GM19397 (cell line): ENCODE data around the gene VPS4B.
A peak's percentile ranks its signal among the peaks of the same experiment; 100 is the strongest.
"Not testable (repeated sequence)": the region's sequence is repeated elsewhere in the genome, so short reads cannot be mapped to it uniquely, and the experiment has no call there.

ENCODE experiments used
- ATAC-seq: cut with Tn5 transposase; IDR thresholded peaks from one replicate; pipeline ENCODE4 v1.9.1; 2021; ENCODE audit warnings: mild to moderate bottlenecking, moderate library complexity; ENCODE audit not compliant: unreplicated experiment

The VPS4B gene

DNA sequence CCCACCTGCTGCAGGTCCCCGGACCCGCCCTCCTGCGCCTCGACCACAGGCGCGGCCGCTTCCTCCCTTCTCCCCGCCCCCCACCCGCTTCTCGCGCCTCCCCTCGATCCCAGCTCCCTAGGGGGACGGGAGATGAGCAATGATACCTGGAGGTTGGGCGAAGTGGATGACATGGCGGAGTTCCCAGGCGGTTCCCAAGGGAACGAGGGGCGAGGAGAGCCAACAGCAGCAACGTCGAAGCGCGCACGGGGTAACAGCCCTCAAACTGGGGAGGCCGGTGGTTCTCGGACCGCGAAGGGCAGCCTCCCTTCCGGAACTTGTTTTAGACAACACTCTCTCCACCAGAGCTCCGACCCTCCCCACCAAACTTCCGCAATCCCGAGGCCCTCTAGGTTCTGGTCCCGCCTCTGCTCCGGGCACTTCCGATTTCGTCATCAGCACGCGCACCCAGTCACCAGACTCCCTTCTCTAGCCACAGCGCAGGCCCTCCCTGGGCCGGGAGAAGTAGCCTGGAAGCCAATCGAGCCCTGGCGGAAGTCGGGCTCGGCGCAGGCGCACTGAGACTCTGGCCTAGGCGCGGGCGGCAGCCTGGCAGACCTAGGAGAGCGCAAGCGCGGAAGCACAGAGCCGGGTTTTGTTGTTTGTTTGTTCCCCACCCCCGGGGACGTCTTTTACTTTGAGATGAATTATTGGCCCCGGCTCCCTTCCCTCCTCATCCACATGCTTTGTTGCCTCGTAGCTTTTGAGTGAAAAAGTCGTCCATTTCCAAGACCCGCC is at the start of gene VPS4B:
VPS4B (minus strand) TSS at position 390 of the 777 bp plus-strand sequence; CDS start at position 173, 217 bp downstream.
- peak; percentile 98 for ATAC-seq

DNA sequence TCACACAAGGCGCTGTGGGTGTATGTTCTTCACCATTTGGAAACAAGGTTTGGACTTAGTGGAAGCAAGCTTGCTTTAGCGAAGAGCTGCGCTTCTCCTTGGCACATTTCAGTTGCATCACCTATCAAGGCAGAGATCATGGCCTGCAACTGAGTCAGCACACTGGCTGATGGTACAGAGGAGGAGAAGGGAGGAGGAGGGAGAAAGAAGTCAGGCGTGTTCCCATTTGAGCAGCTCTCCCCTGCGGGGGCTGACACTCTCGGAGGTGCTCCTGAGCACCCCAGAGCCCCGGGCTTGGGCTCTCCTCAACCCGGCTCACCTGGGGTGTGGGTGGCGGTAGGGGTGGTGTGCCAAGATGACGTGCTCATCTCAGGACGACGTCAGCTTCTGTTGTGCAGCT is 48.5 kb upstream of the VPS4B start:
- ATAC-seq, result no peak

DNA sequence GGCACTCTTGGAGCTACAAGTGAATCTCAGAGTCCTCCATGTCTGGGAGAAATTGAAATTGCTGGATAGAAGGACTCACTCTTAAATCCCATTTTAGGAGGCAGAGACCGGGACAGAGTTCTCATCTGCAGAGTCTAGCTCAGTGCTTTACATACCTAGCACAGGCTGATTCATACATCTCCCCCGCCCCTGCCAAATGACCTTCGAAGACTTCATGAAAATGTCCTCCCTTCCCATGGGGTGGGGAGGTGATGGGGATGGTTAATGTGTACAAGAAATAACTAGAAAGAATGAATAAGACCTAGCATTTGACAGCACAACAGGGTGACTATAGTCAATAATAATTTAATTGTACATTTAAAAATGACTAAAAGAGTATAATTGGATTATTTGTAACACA is 46.3 kb upstream of the VPS4B start:
- no peak for ATAC-seq

DNA sequence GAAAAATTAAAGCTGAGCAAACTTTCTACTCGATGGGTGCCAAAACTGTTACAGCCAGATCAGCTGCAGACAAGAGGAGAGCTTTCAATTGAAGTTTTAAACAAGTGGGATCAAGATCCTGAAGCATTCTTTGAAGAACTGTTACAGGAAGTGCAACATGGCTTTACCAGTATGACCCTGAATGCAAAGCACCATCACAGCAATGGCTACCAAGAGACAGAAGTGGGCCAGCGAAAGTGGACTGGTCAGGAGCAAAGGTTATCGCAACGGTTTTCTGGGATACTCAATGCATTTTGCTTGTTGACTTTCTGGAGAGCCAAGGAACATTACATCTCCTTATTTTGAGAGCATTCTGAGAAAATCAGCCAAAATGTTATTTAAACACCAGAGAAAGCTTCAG is 45.4 kb upstream of the VPS4B start:
- ATAC-seq, result no peak

DNA sequence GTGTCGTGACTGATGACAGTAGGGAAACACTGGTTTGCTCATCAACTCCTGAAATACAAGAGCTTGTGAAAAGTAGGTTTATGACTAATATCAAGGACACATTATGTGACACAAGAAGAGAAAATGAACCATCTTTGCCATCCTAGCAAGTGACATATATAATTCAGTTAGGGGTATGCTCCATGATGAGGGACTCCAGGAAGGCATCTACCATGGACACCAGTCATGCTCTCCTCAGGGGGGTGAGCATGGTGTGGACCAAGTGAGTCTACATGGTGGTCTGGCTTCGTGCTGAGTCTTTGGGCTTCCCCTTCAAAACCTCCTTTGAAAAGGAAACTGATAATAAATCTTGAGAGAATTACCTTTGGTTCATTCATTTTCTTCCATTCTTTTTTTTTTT is 42.8 kb upstream of the VPS4B start:
- no peak for ATAC-seq

DNA sequence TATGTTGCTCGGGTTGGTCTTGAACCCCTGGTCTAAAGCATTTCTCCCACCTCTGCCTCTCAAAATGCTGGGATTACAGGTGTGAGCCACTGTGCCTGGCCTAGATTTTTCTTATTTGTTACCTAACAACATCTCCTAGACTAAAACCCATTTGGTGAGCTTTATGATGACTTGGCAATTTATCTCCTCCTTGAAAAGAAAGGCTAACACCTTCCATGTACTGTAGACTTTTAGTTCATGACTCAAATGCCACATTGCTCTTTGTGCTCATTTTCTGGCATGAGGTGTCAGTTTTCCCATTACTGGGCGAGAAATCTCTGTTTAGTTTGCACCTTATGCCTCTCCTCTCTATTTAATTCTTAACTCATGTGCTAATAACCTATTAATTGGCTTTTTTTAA is 42.2 kb upstream of the VPS4B start:
- ATAC-seq, result no peak

DNA sequence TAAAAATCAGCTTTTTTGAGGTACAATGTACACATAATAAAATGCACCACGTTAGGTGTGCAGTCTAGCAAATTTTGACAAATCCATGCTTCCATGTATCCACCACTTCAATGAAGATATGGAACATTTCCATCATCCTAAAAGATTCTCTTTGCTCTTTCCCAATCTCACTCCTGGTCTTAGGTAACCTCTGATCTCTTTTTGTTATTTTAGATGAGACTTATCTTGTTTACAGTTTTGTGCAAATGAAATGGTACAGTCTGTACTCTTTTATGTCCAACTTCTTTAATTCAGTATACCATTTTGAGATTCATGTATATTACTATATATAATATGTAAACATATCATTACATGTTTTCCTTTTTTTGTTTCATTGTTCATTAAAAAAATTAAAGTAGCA is 38.1 kb upstream of the VPS4B start:
- ATAC-seq, result no peak

DNA sequence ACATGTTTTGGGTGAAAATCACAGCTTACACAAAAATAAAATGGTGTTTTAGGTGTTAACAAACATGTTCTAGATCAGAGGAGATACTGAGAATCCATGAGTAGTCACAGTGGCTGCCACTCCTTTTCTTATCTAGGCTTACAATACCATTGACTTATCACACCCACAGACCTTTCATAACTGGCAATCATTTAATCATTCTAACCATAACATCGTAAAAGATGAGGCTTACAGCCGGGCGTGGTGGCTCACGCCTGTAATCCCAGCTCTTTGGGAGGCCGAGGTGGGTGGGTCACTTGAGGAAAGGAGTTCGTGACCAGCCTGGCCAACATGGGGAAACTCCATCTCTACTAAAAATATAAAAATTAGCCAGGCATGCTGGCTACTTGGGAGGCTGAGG is 35.7 kb upstream of the VPS4B start:
- no peak for ATAC-seq

DNA sequence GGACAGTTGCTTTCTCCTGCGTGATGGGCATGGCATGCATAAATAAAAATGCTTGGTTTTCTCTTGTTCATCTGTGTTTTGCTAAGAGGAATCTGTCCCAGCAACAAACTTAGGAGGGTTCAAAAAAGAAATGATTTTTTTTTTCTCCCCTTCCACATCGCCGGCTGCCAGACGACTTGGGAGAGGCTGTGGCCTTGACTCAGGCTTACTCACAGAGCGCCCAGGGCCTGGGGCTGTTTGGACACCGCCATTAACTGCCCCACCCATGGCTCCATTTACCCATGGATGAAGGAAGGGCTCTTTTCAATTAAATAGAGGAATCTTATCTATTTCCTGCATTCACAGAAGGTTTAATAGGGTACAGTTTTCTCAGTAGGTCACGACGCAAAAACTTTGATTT is 32.2 kb upstream of the VPS4B start:
- ATAC-seq, result no peak

DNA sequence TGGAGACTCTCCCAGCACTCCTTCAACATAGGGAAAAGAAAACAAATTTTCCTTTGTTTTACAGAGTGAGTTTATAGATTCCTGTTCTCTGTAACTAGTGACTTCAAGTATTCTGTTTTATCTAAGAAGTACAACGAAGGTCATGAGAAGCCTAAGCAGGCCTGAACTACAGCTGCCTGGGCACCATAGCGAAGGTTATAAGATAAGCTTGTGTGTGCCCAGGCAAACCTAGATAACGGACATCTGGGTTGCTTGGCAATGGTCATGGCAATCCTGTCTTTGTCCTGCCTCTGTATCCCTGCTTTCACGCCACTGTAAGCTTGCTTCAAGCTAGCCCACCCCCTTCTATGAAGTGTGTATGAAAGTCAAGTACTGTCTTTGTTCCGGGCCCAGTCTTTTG is 30.5 kb upstream of the VPS4B start:
- not testable (repeated sequence) for ATAC-seq

DNA sequence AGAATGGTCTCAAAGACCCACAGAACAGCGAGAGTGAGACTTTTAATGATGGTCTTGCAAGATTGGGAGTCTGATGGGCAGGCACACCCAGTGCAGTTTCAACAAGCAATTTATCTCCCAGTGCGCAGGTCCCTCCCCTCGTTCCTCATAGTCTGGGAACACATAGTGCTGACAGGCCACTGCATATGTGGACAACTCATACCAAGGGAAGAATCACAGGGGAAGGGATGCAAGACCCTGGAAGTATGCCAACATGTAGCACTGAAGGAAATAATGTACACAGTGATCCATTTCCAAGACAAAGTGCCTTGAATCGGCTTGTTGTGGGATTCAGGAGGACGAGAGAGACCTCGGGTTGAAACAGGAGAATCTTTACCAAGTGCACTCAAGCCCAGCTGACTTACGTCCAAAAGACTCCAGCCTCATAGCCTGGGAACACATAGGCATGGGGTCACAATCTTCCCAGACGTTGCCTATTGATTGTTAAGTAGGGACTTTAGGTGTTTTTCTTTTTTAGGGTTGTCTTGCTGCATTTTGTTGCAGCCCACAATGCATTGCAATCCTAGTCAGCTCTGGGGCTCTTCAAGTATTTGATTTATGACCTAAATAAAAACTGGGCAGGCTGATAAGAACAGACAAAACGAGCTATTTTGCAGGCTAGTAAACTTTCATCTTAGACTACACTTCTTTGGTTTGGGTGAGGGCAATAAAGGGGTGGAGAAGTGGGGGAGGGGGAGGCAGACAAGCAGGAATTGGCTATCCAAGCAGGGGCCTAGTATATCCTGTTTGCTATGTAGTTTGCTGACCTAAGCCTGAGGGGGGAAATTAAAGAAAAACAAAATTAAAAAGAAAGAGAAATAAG is 29.8 kb upstream of the VPS4B start:
- ATAC-seq, result no peak

DNA sequence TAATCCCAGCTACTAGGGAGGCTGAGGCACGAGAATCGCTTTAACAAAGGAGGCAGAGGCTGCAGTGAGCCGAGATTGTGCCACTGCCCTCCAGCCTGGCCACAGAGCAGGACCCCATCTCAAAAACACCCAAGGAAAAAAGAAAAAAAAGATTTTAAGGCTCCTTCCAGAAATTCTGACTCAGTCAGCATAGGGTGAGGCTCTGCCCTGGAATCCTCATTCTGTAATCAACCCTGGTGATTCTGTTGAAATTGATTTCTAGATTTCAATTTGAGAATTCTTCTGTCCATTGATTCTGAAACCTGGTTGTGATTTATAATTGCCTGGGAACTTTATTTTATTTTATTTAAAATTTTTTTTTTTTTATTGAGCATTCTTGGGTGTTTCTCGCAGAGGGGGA is 27.1 kb upstream of the VPS4B start:
- ATAC-seq, result no peak

DNA sequence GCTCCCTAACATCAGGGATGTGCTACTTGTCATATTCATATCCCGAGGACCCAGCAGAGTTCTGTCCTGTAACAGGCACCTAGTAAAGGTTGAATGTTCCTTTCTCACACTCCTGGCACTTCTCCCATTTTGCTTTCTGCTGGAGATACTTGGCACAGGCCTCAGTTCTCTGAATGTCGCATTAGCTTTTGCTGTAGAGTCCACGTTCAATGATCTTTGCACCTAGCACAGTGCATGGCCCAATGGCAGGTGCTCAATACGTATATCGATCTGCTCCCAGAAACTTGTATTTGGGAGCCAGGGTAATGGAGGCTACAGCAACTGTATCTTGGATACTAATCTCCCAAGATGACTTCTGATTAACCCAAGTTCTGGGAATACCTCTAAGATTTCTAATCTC is 24.8 kb upstream of the VPS4B start:
- no peak for ATAC-seq

DNA sequence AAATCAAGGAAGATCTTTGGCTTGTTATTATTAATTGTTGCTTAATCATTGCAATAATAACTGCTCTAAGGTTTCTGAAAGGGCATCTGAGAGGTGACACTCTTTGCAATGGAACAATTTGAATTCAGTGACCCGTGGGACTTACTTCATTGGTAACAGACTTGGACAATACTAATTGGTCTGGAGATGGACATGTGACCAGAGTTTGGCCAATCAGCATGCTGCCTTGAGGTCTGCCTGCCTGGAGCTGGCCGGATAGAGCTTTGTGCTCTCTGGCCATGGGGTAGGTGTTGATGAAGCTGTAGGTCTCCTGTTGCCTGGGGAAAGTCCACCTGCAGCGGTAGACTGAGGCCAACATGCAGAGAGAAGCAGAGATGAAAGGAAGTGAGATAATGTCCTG is 24.0 kb upstream of the VPS4B start:
- no peak for ATAC-seq

DNA sequence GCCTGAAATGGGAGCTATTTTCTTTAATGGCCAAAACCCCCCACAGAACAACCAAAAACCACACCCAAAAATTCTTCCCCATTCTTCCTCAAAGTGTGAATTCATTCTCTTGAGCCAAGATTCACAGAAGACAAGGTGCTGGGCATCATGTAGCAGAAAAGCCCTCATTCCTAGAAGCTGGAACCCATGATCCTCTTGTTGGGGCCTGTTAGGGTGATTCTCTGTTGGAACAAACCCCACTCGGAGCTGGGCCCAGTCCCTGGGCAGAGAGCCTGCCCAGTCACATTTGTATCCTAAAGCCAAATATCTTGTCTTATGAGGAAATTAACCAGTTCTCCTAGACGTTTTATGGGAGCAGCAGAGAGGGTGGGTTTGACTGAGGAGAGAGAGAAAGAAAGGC is 22.8 kb upstream of the VPS4B start:
- ATAC-seq, result no peak

DNA sequence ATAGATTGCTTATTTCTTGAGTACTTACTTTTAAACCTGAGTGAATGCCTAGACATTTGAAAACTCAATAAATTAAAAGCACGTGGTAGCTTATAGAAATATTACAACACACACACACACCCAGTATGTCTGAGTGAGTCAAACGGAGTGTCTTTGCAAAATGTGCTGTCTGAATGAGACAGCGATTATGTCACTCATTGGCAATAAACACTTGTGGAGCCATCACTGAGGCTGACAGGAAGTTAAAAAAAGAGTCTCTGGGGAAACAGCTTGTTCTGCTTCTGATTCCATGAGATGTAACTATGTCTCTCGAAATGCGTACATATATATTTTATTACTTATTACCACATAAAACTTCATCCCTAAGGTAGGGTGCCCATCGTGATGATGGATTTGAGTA is 22.3 kb upstream of the VPS4B start:
- ATAC-seq, result no peak

DNA sequence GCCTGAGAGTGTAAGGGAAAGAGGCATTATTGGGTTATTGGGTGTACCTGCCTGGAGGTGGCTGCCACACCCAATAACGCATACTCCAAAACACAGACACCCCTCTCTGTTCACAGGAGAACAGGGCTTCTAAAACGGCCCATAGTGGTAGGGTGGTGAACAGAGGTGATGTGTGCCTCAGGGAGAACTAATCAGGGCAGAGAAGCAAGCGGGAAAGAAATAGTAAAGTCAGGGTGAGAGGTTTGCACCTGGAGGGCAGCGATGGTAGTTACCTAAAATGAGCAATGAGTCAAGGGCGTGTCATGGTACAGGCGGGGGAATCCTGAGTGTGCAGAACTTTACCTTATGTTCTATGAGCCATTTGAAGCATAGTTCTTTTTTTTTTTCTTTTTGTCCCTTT is 21.6 kb upstream of the VPS4B start:
- no peak for ATAC-seq

DNA sequence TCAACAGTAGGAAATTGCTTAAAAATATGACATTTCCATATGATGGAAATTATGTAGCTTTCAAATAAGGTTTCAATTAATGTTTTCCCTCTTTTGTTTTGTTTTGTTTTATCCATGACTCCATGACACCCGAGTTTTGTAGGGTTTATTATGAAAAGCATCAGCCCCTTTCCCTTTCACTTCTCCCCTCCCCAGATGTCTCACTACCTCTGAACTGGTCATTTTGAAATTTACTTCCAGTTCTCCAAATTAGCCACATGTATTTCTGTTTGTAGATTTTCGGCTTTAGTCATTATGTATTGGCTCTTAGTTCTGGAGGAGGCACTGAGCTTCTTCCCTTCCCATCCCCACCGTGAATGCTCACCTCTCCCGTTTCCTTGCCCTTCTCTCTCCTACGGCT is 18.6 kb upstream of the VPS4B start:
- no peak for ATAC-seq

DNA sequence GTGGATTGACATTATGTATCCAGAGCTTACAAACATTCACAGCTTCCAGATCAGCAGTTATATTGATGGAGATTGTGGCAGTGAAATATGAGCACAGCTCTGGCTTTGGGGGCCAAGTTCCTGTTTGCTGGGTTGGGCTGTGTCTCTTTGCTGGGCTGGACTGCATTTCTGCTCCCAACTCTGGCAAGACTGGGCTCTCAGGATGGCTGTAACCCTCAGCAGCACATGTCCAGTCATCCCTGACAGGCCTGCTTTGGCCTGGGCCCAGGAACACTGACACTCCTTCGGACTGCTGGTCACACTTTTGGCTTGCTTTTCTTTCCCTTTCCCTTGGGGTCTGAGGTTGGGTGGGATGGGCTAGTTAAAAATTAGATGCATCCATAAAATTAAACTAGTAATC is 17.9 kb upstream of the VPS4B start:
- no peak for ATAC-seq

DNA sequence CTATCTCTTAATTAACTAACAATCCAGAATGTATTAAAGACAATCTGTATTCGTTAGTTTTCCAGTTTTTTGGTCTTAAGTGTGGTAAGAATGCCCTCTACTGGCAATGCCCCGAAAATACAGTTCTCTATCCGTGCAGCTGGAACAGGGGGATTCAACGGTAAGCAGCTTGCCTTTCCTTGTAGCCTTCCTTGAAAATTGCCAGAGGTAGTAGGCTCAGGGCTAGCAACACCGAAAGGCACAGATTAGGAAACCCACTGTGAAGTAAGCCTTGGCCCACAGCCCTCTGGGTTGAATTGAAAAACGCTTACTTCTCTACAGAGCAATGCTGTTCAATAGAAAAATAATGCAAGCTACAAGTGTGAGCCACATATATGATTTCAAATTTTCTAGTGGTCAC is 17.1 kb upstream of the VPS4B start:
- ATAC-seq, result no peak

DNA sequence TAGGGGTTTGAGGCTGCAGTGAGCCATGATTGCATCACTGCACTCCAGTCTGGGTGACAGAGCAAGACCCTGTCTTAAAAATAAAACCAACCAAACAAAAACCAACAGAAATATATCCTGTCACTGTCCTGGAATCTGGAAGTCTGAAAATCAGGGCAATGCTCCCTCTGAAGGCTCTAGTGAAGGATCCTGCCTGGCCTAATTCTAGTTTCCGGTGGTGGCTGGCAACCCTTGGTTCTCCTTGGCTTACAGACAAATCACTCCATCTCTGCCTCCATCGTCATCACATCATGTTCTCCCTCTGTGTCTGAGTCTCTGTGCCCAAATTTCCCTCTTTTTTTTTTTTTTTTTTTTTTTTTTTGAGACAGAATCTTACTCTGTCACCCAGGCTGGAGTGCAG is 15.9 kb upstream of the VPS4B start:
- ATAC-seq, result no peak

DNA sequence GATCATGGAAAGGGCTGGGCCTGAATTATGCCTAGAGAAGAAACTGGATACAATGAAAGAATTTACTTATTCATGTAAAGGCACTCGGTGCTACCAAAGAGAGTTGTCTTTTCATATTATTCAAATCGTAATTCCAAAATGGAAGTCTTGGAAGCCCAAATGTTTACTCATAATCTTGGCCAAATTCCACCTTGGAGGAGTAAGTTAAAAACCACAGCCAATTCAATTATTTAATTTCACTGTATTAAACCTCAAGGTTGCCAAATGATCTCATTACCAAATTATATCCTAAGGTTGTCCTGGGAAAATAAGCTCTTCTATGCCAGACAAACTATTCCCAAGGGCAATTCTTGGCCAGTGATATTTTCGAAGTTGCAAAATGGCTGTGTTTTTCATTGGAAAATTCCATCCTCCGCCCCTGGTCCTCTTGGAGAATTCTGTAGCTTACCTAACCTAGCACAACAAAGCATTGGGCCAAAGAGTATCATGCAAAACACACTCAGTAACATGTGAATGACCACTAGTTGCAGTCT is 11.1 kb upstream of the VPS4B start:
- ATAC-seq, result no peak
